Memory B cell (primary cell): ENCODE data around the gene MYL7.

Experiments used
- ATAC-seq: fragments of 150-1000 bp; cut with Tn5 transposase; 2 replicates; pipeline ENCODE4 v1.10.0; 2021; ENCODE audit warnings: low read depth, mild to moderate bottlenecking, moderate library complexity
- DNase-seq, 2 donors: peaks; one replicate each; pipeline ENCODE4 v3.0.0; 2022; ENCODE audit warnings: low spot score in 2 of 2
- H3K27ac Mint-ChIP-seq: one replicate; pipeline ENCODE4 v1.8.0; 2022; ENCODE audit warnings: mild to moderate bottlenecking, moderate library complexity, mixed read lengths
- H3K27me3 Mint-ChIP-seq: one replicate; pipeline ENCODE4 v1.8.0; 2022; ENCODE audit warnings: mixed read lengths
- H3K36me3 Mint-ChIP-seq: one replicate; pipeline ENCODE4 v1.8.0; 2022; ENCODE audit warnings: mild to moderate bottlenecking, mixed read lengths
- H3K4me1 Mint-ChIP-seq: one replicate; pipeline ENCODE4 v1.8.0; 2022; ENCODE audit warnings: mixed read lengths
- H3K4me3 Mint-ChIP-seq: one replicate; pipeline ENCODE4 v1.8.0; 2022; ENCODE audit warnings: mild to moderate bottlenecking, moderate library complexity, mixed read lengths
- H3K9me3 Mint-ChIP-seq: one replicate; pipeline ENCODE4 v1.8.0; 2022; ENCODE audit warnings: mixed read lengths

Gene MYL7

GRCh38 chr7:44149571-44150465 lies 8.7 kb upstream of the MYL7 start:
- DNase-seq = no peak
- H3K4me3 Mint-ChIP-seq = no peak overlapping the region
- no peak overlapping the region for H3K27ac Mint-ChIP-seq
- peaks cover 3% of the 10 kb centered on the region for H3K27me3 Mint-ChIP-seq
- ATAC-seq = no peak
- no peaks in the 10 kb centered on the region for H3K9me3 Mint-ChIP-seq
- H3K36me3 Mint-ChIP-seq = no peaks in the 10 kb centered on the region
- H3K4me1 Mint-ChIP-seq = peaks cover 10% of the 10 kb centered on the region

- DNase-seq (no peak), ATAC-seq (no peak)
- peaks cover 10% of the 10 kb centered on the region for H3K4me1 Mint-ChIP-seq
- no peaks in the 10 kb centered on the region for H3K9me3 Mint-ChIP-seq
- H3K4me3 Mint-ChIP-seq = no peak overlapping the region
- no peaks in the 10 kb centered on the region for H3K36me3 Mint-ChIP-seq
- H3K27me3 Mint-ChIP-seq = peaks cover 3% of the 10 kb centered on the region
- H3K27ac Mint-ChIP-seq = no peak overlapping the region
Observed at GRCh38 chr7:44148961-44149536, 7.9 kb upstream of the MYL7 start.

- H3K27me3 Mint-ChIP-seq = peaks cover 1% of the 10 kb centered on the region
- ATAC-seq = no peak
- no peak overlapping the region for H3K27ac Mint-ChIP-seq
- no peak for DNase-seq
- peaks cover 10% of the 10 kb centered on the region for H3K4me1 Mint-ChIP-seq
- no peak overlapping the region for H3K4me3 Mint-ChIP-seq
- no peaks in the 10 kb centered on the region for H3K9me3 Mint-ChIP-seq
- no peaks in the 10 kb centered on the region for H3K36me3 Mint-ChIP-seq
Observed at GRCh38 chr7:44148166-44148565, 7.0 kb upstream of the MYL7 start.

- no peak for DNase-seq
- peak overlapping the region; percentile 78 for H3K4me3 Mint-ChIP-seq
- peaks cover 1% of the 10 kb centered on the region for H3K27me3 Mint-ChIP-seq
- no peak for ATAC-seq
- H3K9me3 Mint-ChIP-seq = no peaks in the 10 kb centered on the region
- no peak overlapping the region for H3K27ac Mint-ChIP-seq
- H3K36me3 Mint-ChIP-seq = no peaks in the 10 kb centered on the region
- peaks cover 10% of the 10 kb centered on the region for H3K4me1 Mint-ChIP-seq
Observed at GRCh38 chr7:44147026-44147991, 6.2 kb upstream of the MYL7 start.

DNA sequence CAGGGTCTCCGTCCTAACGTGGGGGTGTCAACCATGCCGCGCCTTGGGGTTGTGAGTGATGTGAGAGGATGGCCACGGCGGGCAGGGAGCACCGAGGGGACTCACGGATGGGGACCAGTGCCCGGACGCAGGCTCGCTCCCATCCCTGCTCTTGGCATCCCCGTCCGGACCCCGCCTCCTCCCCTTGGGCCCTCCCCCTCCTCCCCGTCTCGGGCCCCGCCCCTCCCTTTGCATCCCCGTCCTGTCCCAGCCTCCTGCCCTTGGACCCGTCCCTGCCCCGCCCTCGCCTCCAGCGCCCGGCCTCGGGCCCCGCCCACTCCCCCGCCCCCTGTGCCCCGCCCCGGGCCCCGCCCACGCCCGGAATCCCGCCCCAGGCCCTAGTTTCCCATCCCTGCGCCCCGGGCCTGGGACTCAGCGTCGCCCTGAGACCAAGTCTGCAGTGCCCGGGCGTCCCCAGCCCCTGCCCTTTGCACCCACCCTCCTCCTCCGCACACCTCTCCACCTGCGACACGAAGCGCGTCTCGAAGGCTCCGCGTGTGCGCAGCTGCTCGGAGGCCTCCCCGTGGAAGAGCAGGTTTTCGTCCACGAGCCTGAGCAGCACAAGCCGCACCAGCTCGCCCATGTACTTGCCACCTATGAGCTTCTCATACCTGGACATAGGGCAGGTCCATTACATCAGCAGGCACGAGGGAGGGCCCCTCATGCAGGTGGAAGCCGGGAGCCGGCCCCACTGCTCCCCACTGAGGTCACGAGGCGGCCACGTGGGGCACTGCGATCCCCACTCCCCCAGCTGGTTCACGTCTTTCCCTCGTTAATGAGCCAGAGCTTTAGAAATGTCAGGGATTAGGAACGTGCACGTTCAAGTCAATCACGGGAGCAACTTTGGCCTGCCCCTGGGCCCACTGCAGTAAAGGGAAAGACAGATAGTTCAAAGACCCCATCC lies 5.1 kb upstream of the MYL7 start:
- ATAC-seq (peak; percentile 70), DNase-seq (peak; percentile 21 to 38)
- H3K9me3 Mint-ChIP-seq = no peaks in the 10 kb centered on the region
- peak overlapping the region; percentile 78 for H3K4me3 Mint-ChIP-seq
- peaks cover 10% of the 10 kb centered on the region for H3K4me1 Mint-ChIP-seq
- H3K27me3 Mint-ChIP-seq = peaks cover 1% of the 10 kb centered on the region
- H3K27ac Mint-ChIP-seq = no peak overlapping the region
- H3K36me3 Mint-ChIP-seq = no peaks in the 10 kb centered on the region

GRCh38 chr7:44145479-44145968 lies 4.4 kb upstream of the MYL7 start:
- Mint-ChIP-seq H3K4me1 (peaks cover 10% of the 10 kb centered on the region), H3K36me3 (no peaks in the 10 kb centered on the region), H3K4me3 (peak overlapping the region; percentile 74), H3K9me3 (no peaks in the 10 kb centered on the region), H3K27ac (no peak overlapping the region), H3K27me3 (peaks cover 1% of the 10 kb centered on the region)
- ATAC-seq (peak; percentile 72), DNase-seq (peak in 1 of 2 donors; percentile 31)

DNA sequence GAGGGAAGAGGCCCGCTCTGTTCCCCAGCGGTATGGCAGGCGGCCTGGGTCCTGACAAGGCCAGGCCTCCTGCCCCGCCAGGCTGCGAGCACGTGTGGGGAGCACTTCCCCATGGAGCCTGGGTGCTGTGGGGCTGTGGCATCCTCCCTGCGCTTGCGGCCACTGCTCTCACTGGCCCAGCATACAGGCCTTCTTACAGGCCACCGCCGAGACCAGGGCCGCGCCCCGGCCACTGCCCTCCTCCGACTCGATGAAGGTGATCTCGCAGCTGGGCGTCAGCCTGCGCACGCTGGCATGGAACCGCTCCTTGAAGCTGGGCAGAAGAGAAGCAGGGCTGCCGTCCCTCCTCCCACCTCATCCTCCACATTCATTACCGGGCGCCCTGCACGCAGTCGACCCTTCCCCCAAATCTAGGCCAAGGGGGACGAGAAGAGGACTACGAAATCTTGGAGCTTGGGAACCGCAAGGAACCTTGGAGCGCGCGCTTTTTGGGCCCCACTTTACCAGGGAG lies 3.9 kb upstream of the MYL7 start:
- peaks cover 1% of the 10 kb centered on the region for H3K27me3 Mint-ChIP-seq
- peaks cover 8% of the 10 kb centered on the region for H3K4me1 Mint-ChIP-seq
- H3K9me3 Mint-ChIP-seq = no peaks in the 10 kb centered on the region
- peak overlapping the region; percentile 74 for H3K4me3 Mint-ChIP-seq
- ATAC-seq = no peak
- DNase-seq = no peak
- H3K27ac Mint-ChIP-seq = no peak overlapping the region
- H3K36me3 Mint-ChIP-seq = no peaks in the 10 kb centered on the region

- no peaks in the 10 kb centered on the region for H3K9me3 Mint-ChIP-seq
- H3K27ac Mint-ChIP-seq = no peak overlapping the region
- DNase-seq (no peak), ATAC-seq (no peak)
- peaks cover 1% of the 10 kb centered on the region for H3K27me3 Mint-ChIP-seq
- no peaks in the 10 kb centered on the region for H3K36me3 Mint-ChIP-seq
- peaks cover 8% of the 10 kb centered on the region for H3K4me1 Mint-ChIP-seq
- no peak overlapping the region for H3K4me3 Mint-ChIP-seq
Observed at GRCh38 chr7:44144426-44144967, 3.4 kb upstream of the MYL7 start.

DNA sequence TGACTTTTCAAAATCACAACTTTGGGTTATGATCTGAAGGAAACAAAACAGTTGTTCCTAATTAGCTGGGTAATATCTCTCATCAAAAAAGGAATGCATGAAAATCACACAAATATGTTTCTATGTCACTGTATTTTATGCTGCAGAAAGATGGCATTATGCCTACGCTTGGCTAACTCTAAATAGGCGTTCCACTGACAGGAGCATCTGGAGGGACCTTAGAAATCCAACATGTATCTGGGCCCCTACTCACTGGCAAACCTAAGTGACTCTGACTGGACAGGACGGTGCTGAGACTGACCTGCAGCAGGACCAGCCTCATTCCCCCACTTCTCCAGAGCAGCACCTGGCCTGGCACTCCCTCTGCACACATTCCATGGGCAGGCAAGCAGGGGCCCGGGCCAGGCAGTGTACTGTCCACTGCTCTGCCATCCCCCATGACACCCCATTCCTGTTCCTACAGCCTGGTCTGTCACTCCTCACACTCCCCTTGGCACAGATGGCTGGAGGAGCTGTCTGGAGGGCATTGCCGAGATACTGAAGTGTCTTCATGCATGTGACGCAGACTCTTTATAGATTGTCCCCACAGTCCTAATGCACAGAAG lies 2.6 kb upstream of the MYL7 start:
- no peaks in the 10 kb centered on the region for H3K36me3 Mint-ChIP-seq
- H3K27me3 Mint-ChIP-seq = peaks cover 1% of the 10 kb centered on the region
- no peak overlapping the region for H3K4me3 Mint-ChIP-seq
- peaks cover 8% of the 10 kb centered on the region for H3K4me1 Mint-ChIP-seq
- ATAC-seq = no peak
- no peak for DNase-seq
- no peaks in the 10 kb centered on the region for H3K9me3 Mint-ChIP-seq
- no peak overlapping the region for H3K27ac Mint-ChIP-seq

- H3K36me3 Mint-ChIP-seq = no peaks in the 10 kb centered on the region
- no peak overlapping the region for H3K27ac Mint-ChIP-seq
- H3K9me3 Mint-ChIP-seq = no peaks in the 10 kb centered on the region
- peaks cover 8% of the 10 kb centered on the region for H3K4me1 Mint-ChIP-seq
- ATAC-seq (no peak), DNase-seq (no peak)
- H3K4me3 Mint-ChIP-seq = no peak overlapping the region
- H3K27me3 Mint-ChIP-seq = peaks cover 1% of the 10 kb centered on the region
Observed at GRCh38 chr7:44142028-44142427, 896 bp upstream of the MYL7 start.

DNA sequence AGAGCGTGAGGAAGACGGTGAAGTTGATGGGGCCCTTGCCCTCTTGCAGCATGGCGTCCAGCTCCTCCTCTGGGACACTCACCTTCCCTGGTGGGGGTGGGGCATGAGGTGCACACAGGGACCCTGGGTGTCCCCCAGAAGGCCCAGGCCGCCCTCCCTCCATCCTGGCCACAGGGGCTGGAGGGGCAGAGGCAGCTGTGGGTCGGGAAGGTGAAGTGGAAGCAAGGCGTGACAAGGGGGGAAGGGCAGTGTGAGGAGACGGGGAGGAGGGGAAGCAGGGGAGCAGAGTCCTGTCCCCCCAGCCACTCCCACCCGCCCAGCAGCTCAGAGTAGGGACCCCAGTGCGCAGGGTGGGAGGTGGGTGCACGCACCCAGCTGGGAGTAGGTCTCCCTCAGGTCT lies 791 bp downstream of the MYL7 start:
- Mint-ChIP-seq H3K4me1 (peaks cover 3% of the 10 kb centered on the region), H3K27ac (no peak overlapping the region), H3K27me3 (no peaks in the 10 kb centered on the region), H3K36me3 (no peaks in the 10 kb centered on the region), H3K4me3 (no peak overlapping the region), H3K9me3 (no peaks in the 10 kb centered on the region)
- no peak for DNase-seq
- ATAC-seq = no peak

- DNase-seq = no peak
- Mint-ChIP-seq H3K36me3 (no peaks in the 10 kb centered on the region), H3K4me1 (no peaks in the 10 kb centered on the region), H3K9me3 (no peaks in the 10 kb centered on the region), H3K27ac (no peak overlapping the region), H3K27me3 (no peaks in the 10 kb centered on the region), H3K4me3 (no peak overlapping the region)
- ATAC-seq = no peak
Observed at GRCh38 chr7:44139311-44140010, 1.7 kb downstream of the MYL7 start.
